NCI-H1048 (cell line): ENCODE results near the gene TMEM44.
"Not testable (repeated sequence)": the region's sequence is repeated elsewhere in the genome, so short reads cannot be mapped to it uniquely, and the experiment has no call there.

ENCODE experiments used
- DNase-seq: peaks from one replicate; lab custom pipeline; 2025; lab: John Stamatoyannopoulos, UW

The TMEM44 gene

GRCh38 chr3:194642769-194643168 is 9.6 kb upstream of the TMEM44 start:
- no peak for DNase-seq

- no peak for DNase-seq
These were observed 7.6 kb upstream of the TMEM44 start for GRCh38 chr3:194640829-194641228.

- DNase-seq, result no peak
These were observed 5.9 kb upstream of the TMEM44 start for GRCh38 chr3:194638991-194639605.

- no peak for DNase-seq
These were observed 4.6 kb upstream of the TMEM44 start for GRCh38 chr3:194637541-194638400.

DNA sequence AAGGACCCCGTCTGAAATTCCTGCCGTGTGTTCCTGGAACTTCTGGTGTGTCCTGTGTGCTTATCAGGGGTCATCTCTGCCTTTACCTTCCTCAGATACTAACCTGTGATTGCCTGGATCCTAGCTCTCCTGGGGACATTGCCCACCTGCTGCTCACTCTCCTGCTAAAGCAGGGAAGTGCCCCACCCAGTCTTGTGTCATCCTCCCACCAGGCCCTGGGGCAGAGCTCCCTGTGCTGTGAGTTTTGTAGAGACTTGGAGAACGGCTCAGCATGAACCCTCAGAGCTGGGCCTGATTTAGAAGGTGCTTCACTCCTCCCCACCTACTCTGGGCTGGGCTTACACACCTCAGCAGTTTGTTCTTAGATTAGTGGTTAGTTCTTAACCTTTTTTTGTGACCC is 3.8 kb upstream of the TMEM44 start:
- DNase-seq, result no peak

DNA sequence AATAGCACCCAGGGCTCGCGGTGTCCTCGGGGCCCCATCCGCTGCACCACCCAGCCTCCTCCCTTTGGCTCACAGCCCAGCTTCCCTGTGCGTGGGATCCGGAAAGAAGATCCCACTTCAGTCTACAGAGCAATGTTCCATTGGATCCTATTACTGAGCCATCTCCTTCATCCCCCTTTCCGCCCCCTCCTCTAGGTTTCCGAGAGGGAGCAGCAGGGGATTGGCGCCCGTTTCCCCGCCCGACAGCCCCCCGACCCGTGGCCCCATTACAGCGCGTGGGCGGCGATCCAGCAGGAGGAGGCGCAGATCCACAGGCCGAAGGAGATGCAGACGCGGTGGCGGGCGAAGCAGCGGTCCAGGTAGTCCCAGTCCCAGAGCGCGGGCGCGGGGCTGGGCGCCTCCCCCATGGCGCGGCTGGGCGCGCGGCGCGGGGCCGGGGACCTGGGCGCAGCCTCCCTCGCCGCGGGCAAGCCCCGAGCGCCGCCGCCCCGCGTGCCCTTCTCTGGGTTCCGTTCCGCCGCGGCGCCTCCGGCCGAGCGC is 340 bp downstream of the TMEM44 start:
- DNase-seq, result no peak

DNA sequence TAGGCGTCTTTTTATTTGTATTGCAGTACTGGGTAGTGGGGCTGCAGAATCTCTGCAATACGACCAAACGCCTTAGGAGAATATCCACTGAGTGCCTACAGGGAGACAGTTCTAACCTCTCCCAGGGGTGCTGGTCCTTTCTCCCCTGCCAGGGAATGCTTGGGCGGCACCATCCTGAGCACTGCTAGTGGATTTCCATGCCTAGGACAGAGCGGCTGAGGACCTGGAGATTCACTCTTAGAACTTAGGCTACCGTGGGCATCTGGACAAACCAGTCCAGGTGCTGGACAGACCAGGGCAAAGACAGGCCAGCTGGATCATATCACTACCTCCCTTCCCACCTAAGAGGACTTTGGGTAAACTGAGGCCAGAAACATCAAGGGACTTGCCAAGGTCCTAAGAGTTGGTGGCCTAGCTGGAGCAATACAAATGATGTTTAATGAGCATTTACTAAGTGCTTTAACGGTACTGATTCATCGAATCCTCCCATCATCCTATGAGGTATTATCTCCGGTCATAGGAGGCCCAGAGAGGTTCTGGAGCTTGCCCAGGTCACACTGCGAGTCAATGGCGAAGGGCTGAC is 902 bp downstream of the TMEM44 start:
- DNase-seq, result no peak

- no peak for DNase-seq
These were observed 1.5 kb downstream of the TMEM44 start for GRCh38 chr3:194631696-194632095.

GRCh38 chr3:194630681-194631080 is 2.5 kb downstream of the TMEM44 start:
- not testable (repeated sequence) for DNase-seq

- DNase-seq, result no peak
These were observed 8.3 kb downstream of the TMEM44 start for GRCh38 chr3:194624956-194625355.

DNA sequence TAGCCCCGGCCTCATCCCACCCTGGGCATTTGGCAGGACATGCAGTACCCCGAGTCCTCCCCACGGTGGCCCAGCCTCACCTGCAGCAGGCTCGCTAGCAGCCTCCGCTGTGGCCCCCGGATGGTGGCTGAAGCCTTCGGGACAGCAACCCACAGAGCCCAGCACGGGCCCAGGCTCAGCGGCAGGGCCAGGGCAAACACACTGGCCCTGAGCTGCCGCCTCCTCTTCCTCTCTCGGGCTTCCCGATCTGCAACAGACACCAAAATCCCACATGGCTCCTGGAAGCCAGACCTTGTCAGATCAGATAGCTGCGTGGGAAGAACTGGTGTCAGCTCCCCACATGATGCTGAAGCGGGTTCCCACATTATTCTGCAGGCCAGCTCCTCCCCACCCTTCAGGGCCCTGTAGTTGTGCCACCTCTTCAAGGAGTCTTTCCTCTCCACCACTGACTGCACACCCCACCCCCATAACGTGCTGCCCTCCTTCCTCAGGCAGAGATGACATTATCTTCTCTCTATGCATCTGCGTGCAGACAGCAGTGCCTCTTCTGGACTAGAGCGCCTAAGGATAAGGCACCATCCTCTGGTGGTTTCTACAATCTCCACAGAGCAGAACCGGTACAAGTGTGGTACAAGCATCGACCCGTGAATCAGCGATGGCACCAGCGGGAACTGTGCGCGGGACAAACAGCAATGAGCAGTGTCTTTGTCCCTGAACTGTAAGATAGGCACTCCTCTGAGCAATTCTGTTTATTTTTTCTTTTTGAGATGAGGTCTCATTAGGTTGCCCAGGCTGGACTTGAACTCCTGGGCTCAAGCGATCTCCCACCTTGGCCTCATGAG is 9.5 kb downstream of the TMEM44 start:
- DNase-seq, result no peak

GRCh38 chr3:194622621-194623340 is 10.4 kb downstream of the TMEM44 start:
- DNase-seq, result no peak

- no peak for DNase-seq
These were observed 11.3 kb downstream of the TMEM44 start for GRCh38 chr3:194621947-194622346.

- no peak for DNase-seq
These were observed 13.0 kb downstream of the TMEM44 start for GRCh38 chr3:194620196-194620595.

DNA sequence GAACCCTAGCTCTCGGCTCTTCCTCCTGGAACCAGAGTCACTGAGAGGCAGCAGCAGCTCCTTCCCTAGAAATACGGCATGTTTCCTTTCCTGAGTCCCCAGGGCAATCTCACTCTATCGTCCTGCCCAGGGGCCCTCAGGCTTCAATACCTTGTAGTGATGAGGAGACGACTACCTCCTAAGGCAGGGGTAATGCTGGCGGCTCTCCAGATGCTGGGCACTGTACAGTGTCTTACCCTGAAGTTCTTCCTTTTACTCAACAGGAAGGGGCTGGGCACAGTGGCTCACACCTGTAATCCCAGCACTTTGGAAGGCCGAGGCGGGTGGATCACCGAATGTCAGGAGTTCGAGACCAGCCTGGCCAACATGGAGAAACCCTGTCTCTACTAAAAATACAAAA is 13.5 kb downstream of the TMEM44 start:
- no peak for DNase-seq

DNA sequence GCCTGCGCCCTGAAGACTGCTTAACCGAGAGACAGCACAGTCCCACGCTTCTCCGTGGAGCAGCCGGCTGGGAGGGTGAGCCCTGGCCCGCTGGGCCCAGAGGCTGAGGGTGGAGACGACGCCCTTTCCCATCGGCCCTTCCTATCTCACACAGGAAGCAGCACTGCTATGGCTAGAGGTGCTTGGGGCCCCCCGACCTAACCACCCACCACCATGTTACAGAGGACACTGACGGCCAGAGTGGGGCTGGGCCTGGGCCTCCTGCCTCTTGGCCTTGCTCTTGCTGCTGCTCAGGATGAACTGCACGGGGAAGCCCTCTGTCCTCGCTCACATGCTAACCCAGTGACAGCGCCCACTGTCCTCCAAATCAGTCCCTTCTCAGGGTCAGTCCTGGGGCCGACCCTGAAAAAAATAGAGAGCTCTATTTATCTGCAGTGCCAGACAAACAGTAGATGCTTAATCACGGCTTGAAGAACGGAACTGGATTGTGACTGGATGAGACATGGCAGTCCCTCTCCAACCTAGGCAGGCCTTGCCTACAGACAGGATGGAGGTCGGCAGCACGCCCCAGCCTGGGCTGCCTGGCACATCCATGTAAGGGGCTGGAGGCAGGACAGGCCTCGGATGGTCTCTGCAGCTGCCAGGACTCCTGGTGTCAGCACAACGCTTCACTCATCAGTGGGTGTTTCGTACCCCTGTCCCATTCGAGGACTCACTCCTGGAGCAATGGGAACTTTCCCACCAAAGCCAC is 14.2 kb downstream of the TMEM44 start:
- no peak for DNase-seq

DNA sequence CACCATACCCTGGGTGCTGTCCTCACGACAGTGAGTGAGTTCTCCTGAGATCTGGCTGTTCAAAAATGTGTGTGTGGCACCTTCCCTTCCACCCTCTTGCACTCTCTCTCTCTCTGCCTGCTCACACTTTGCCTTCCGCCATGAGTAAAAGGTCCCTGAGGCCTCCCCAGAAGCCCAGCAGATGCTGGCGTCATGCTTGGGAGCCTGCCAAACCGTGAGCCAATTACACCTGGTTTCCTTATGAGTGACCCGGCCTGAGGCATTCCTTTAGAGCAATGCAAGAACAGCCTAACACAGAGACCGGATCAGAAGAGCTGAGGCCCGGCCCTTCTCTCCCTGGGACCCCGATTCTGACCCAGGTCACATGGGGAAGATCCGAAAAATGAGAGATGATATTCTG is 15.4 kb downstream of the TMEM44 start:
- no peak for DNase-seq

DNA sequence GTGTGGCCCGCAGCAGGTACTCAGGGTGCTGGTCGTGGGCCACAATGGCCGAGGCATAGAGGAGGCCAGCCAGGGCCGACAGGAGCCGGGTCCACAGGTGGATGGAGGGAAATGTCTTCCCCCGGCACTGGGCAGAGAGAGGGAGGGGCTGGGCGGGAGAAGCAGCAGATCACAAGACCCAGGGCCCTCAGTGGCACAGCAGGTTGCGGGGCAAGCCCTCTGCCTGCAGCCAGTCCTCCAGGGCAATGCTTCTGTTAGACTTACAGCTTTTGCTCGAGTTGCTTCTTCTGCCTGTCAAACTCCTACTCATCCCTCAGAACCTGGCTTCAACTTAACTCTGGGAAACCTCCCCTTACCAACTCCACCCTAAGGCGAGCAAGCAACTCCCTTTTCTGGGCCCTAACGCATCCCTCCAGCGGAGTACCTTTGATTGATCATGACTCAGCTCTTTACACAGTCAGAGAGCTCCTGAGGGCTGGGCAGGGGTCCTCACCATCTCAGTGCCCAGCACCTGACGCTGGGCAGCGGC is 16.0 kb downstream of the TMEM44 start:
- DNase-seq, result no peak

DNA sequence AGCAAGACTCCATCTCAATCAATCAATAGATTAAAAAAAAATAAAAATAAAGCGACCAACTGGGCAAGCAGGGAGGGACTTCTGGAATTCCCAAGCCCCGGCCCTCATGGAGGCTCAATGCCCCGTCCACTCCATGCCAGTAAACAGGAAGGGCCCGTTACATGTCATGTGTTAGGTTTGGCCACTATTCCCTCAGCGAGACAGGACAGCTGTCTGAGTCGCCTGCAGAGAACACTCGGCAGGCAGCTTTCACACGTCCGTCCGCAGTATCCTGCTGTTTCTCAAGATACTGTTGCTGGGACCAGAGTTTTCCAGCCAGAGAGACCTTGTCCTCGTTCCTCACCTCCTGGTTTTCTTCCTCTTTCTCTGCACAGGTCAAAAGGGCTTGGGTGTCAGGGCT is 18.0 kb downstream of the TMEM44 start:
- no peak for DNase-seq

- no peak for DNase-seq
These were observed 21.0 kb downstream of the TMEM44 start for GRCh38 chr3:194612221-194612620.
